HEK293 (cell line): ENCODE data around the gene ZNF200.

Experiments
- BCL11B ChIP-seq: fragments of 450-650 bp; formaldehyde crosslinking; IDR thresholded peaks from 2 replicates; pipeline ENCODE4 v1.5.1; 2016; ENCODE audit warnings: low read depth, missing biosample characterization, missing genetic modification characterization
- GLIS1 ChIP-seq: fragments of 450-650 bp; formaldehyde crosslinking; IDR thresholded peaks from 2 replicates; pipeline ENCODE4 v1.5.1; 2016; ENCODE audit warnings: missing biosample characterization, missing genetic modification characterization
- GLIS2 ChIP-seq: fragments of 450-650 bp; formaldehyde crosslinking; IDR thresholded peaks from 2 replicates; pipeline ENCODE4 v1.5.1; 2016; ENCODE audit warnings: missing biosample characterization, missing genetic modification characterization
- KLF10 ChIP-seq: fragments of 450-650 bp; IDR thresholded peaks from 2 replicates; pipeline ENCODE4 v1.5.1; 2018; ENCODE audit warnings: missing biosample characterization, mild to moderate bottlenecking, missing genetic modification characterization
- MYNN ChIP-seq: fragments of 450-650 bp; formaldehyde crosslinking; IDR thresholded peaks from 2 replicates; pipeline ENCODE4 v1.5.1; 2016; ENCODE audit warnings: missing biosample characterization, missing genetic modification characterization, borderline replicate concordance
- OVOL3 ChIP-seq: fragments of 450-650 bp; formaldehyde crosslinking; IDR thresholded peaks from 2 replicates; pipeline ENCODE4 v1.5.1; 2016; ENCODE audit warnings: missing biosample characterization, missing genetic modification characterization
- PRDM10 ChIP-seq: fragments of 450-650 bp; formaldehyde crosslinking; IDR thresholded peaks from 2 replicates; pipeline ENCODE4 v1.5.1; 2016; ENCODE audit warnings: missing biosample characterization, missing genetic modification characterization
- PRDM4 ChIP-seq: fragments of 450-650 bp; formaldehyde crosslinking; IDR thresholded peaks from 2 replicates; pipeline ENCODE4 v1.5.1; 2017; ENCODE audit warnings: missing biosample characterization, missing genetic modification characterization
- SCRT2 ChIP-seq: fragments of 450-650 bp; formaldehyde crosslinking; IDR thresholded peaks from 2 replicates; pipeline ENCODE4 v1.5.1; 2016; ENCODE audit warnings: missing biosample characterization, missing genetic modification characterization
- SP2 ChIP-seq: fragments of 450-650 bp; formaldehyde crosslinking; IDR thresholded peaks from 2 replicates; pipeline ENCODE4 v1.5.1; 2016; ENCODE audit warnings: missing biosample characterization, missing genetic modification characterization
- SP3 ChIP-seq: fragments of 450-650 bp; formaldehyde crosslinking; IDR thresholded peaks from 2 replicates; pipeline ENCODE4 v1.5.1; 2016; ENCODE audit warnings: missing biosample characterization, missing genetic modification characterization
- SP7 ChIP-seq: fragments of 450-650 bp; formaldehyde crosslinking; IDR thresholded peaks from 2 replicates; pipeline ENCODE4 v1.5.1; 2016; ENCODE audit warnings: missing biosample characterization, missing genetic modification characterization
- YY1 ChIP-seq: fragments of 450-650 bp; formaldehyde crosslinking; IDR thresholded peaks from 2 replicates; pipeline ENCODE4 v1.5.1; 2018; ENCODE audit warnings: missing biosample characterization, missing genetic modification characterization
- ZBTB44 ChIP-seq: fragments of 450-650 bp; IDR thresholded peaks from 2 replicates; pipeline ENCODE4 v1.5.1; 2018; ENCODE audit warnings: missing biosample characterization, mild to moderate bottlenecking, missing genetic modification characterization
- ZFP69B ChIP-seq: fragments of 450-650 bp; formaldehyde crosslinking; IDR thresholded peaks from 2 replicates; pipeline ENCODE4 v1.5.1; 2016; ENCODE audit warnings: missing biosample characterization, missing genetic modification characterization
- ZNF114 ChIP-seq: fragments of 450-650 bp; formaldehyde crosslinking; IDR thresholded peaks from 2 replicates; pipeline ENCODE4 v1.5.0; 2017; ENCODE audit warnings: missing biosample characterization, missing genetic modification characterization
- ZNF157 ChIP-seq: fragments of 450-650 bp; formaldehyde crosslinking; IDR thresholded peaks from 2 replicates; pipeline ENCODE4 v1.5.1; 2016; ENCODE audit warnings: missing biosample characterization, missing genetic modification characterization
- ZNF24 ChIP-seq: fragments of 450-650 bp; formaldehyde crosslinking; IDR thresholded peaks from 2 replicates; pipeline ENCODE4 v1.5.1; 2016; ENCODE audit warnings: missing biosample characterization, missing genetic modification characterization
- ZNF324 ChIP-seq: fragments of 450-650 bp; formaldehyde crosslinking; IDR thresholded peaks from 2 replicates; pipeline ENCODE4 v1.5.1; 2016; ENCODE audit warnings: missing biosample characterization, missing genetic modification characterization
- ZNF473 ChIP-seq: fragments of 450-650 bp; formaldehyde crosslinking; IDR thresholded peaks from 2 replicates; pipeline ENCODE4 v1.5.1; 2017; ENCODE audit warnings: missing biosample characterization, missing genetic modification characterization
- ZNF510 ChIP-seq: fragments of 450-650 bp; formaldehyde crosslinking; IDR thresholded peaks from 2 replicates; pipeline ENCODE4 v1.5.1; 2018; ENCODE audit warnings: mild to moderate bottlenecking, missing genetic modification characterization, missing biosample characterization; ENCODE audit not compliant: insufficient replicate concordance
- ZNF660 ChIP-seq: fragments of 450-650 bp; IDR thresholded peaks from 2 replicates; pipeline ENCODE4 v1.5.1; 2018; ENCODE audit warnings: missing biosample characterization, mild to moderate bottlenecking, missing genetic modification characterization
- ZNF677 ChIP-seq: fragments of 450-650 bp; IDR thresholded peaks from 2 replicates; pipeline ENCODE4 v1.5.0; 2018; ENCODE audit warnings: missing biosample characterization, mild to moderate bottlenecking, missing genetic modification characterization, moderate library complexity
- ZNF692 ChIP-seq: fragments of 450-650 bp; formaldehyde crosslinking; IDR thresholded peaks from 2 replicates; pipeline ENCODE4 v1.5.1; 2016; ENCODE audit warnings: missing biosample characterization, missing genetic modification characterization
- ZNF76 ChIP-seq: fragments of 450-650 bp; formaldehyde crosslinking; IDR thresholded peaks from 2 replicates; pipeline ENCODE4; 2016; ENCODE audit warnings: low read depth, missing biosample characterization, missing genetic modification characterization, borderline replicate concordance
- ZNF768 ChIP-seq: fragments of 450-650 bp; formaldehyde crosslinking; IDR thresholded peaks from 2 replicates; pipeline ENCODE4 v1.5.1; 2018; ENCODE audit warnings: missing biosample characterization, mild to moderate bottlenecking, missing genetic modification characterization
- ZSCAN30 ChIP-seq: fragments of 450-650 bp; IDR thresholded peaks from 2 replicates; pipeline ENCODE4 v1.5.1; 2018; ENCODE audit warnings: missing biosample characterization, mild to moderate bottlenecking, missing genetic modification characterization, moderate library complexity
- ZSCAN5A ChIP-seq: fragments of 450-650 bp; formaldehyde crosslinking; IDR thresholded peaks from 2 replicates; pipeline ENCODE4 v1.5.1; 2016; ENCODE audit warnings: missing biosample characterization, missing genetic modification characterization
- ZXDB ChIP-seq: fragments of 450-650 bp; formaldehyde crosslinking; IDR thresholded peaks from 2 replicates; pipeline ENCODE4 v1.5.1; 2016; ENCODE audit warnings: missing biosample characterization, missing genetic modification characterization

ZNF200 gene

GRCh38 chr16:3175157-3176093 lies 59.5 kb downstream of the ZNF200 start (continued):
- peak; percentile 85 for TF ChIP-seq GLIS1 (tag by site-specific recombination)
- 0 out of 2 replicates have a peak, but pooled peaks have one; percentile 4 for TF ChIP-seq SP2
- no peak for TF ChIP-seq BCL11B (tag by site-specific recombination)
- 0 out of 2 replicates have a peak, but pooled peaks have one; percentile 31 for TF ChIP-seq YY1 (tag by site-specific recombination)
- peak; percentile 72; the same call in 1 of the 2 replicates for TF ChIP-seq ZXDB
- TF ChIP-seq GLIS2 (tag by site-specific recombination) = peak; percentile 71
- TF ChIP-seq ZNF114 (tag by site-specific recombination) = no peak
- TF ChIP-seq MYNN (tag by site-specific recombination) = peak; percentile 72
- TF ChIP-seq SCRT2 (tag by site-specific recombination) = no peak
- 0 out of 2 replicates have a peak, but pooled peaks have one; percentile 16 for TF ChIP-seq ZSCAN5A (tag by site-specific recombination)
- TF ChIP-seq ZNF677 (tag by site-specific recombination) = no peak
- TF ChIP-seq KLF10 (tag by site-specific recombination) = peak; percentile 54; the same call in 1 of the 2 replicates
- peak; percentile 60; the same call in 1 of the 2 replicates for TF ChIP-seq ZNF692 (tag by site-specific recombination)
- peak; percentile 80 for TF ChIP-seq ZNF660
- TF ChIP-seq PRDM4 = peak; percentile 76
- no peak for TF ChIP-seq ZNF768 (tag by site-specific recombination)
- 0 out of 2 replicates have a peak, but pooled peaks have one; percentile 22 for TF ChIP-seq OVOL3 (tag by site-specific recombination)
- TF ChIP-seq SP7 (tag by site-specific recombination) = peak; percentile 72
- 0 out of 2 replicates have a peak, but pooled peaks have one; percentile 59 for TF ChIP-seq ZNF324 (tag by site-specific recombination)
- no peak for TF ChIP-seq ZBTB44 (tag by site-specific recombination)
- TF ChIP-seq PRDM10 (tag by site-specific recombination) = peak; percentile 34; the same call in 1 of the 2 replicates
- no peak for TF ChIP-seq ZNF473 (tag by site-specific recombination)
- TF ChIP-seq ZNF76 (tag by site-specific recombination) = peak; percentile 31; the same call in 1 of the 2 replicates
- TF ChIP-seq ZSCAN30 = peak; percentile 78
- no peak for TF ChIP-seq ZNF157 (tag by site-specific recombination)
- peak; percentile 36; the same call in 1 of the 2 replicates for TF ChIP-seq ZFP69B
- no peak for TF ChIP-seq ZNF510 (tag by site-specific recombination)
- TF ChIP-seq SP3 (tag by site-specific recombination) = 0 out of 2 replicates have a peak, but pooled peaks have one; percentile 14
- peak; percentile 78; the same call in 1 of the 2 replicates for TF ChIP-seq ZNF24 (tag by site-specific recombination)
